ENCODE results near the gene ZNF736. TPM values are rescaled to one million over a fixed set of nuclear protein-coding genes. Genes with fewer than 3 reads are reported as not detected.
"Not testable (repeated sequence)": the region's sequence is repeated elsewhere in the genome, so short reads cannot be mapped to it uniquely, and the experiment has no call there.

ZNF736 gene
- total and polyA plus RNA-seq, 2 donors from 2014 or later = 3.9 to 24.5 TPM

- FAIRE-seq (no peak), DNase-seq (no peak)
- intact Hi-C loops (cut with DNase I) = no loop called here
- Histone ChIP-seq H3K9ac (ENCODE audit: low read length in 3 of 3) (no peak overlapping the region), H3K4me1 (ENCODE audit: control insufficient read depth in 2 of 3, insufficient read depth in 2 of 3, low read depth in 1 of 3, low read length in 3 of 3) (peaks cover 0 to 4% (median 0%) of the 10 kb centered on the region in 3 donors), H3K9me3 (ENCODE audit: control insufficient read depth in 2 of 3, insufficient read depth in 1 of 3, low read length in 3 of 3) (no peaks in the 10 kb centered on the region), H3K27me3 (ENCODE audit: control insufficient read depth, insufficient read depth, low read length) (no peaks in the 10 kb centered on the region), H3K4me3 (ENCODE audit: low read length in 3 of 3) (no peak overlapping the region), H3K27ac (ENCODE audit: low read depth in 2 of 2, low read length in 2 of 2) (no peak overlapping the region), H3K36me3 (ENCODE audit: control insufficient read depth in 2 of 3, insufficient read depth in 3 of 3, low read length in 3 of 3) (no peaks in the 10 kb centered on the region)
- TF ChIP-seq CTCF (IDR thresholded peaks at IDR 0.05; ENCODE audit: borderline replicate concordance, extremely low read depth, insufficient read depth) = no peak
Measured at GRCh38 chr7:64320547-64321513, 7.1 kb downstream of the ZNF736 start.

GRCh38 chr7:64324166-64324565, 10.4 kb downstream of the ZNF736 start:
- H3K27ac ChIP-seq (ENCODE audit: low read depth in 2 of 2, low read length in 2 of 2); FAIRE-seq; H3K4me1 ChIP-seq (ENCODE audit: control insufficient read depth in 2 of 3, insufficient read depth in 2 of 3, low read depth in 1 of 3, low read length in 3 of 3); H3K27me3 ChIP-seq (ENCODE audit: control insufficient read depth, insufficient read depth, low read length); H3K36me3 ChIP-seq (ENCODE audit: control insufficient read depth in 2 of 3, insufficient read depth in 3 of 3, low read length in 3 of 3); H3K9me3 ChIP-seq (ENCODE audit: control insufficient read depth in 2 of 3, insufficient read depth in 1 of 3, low read length in 3 of 3); H3K9ac ChIP-seq (ENCODE audit: low read length in 3 of 3); intact Hi-C loops (cut with DNase I): not testable (repeated sequence)
- peak overlapping the region in 1 of 3 donors; percentile 24 for H3K4me3 ChIP-seq (ENCODE audit: low read length in 3 of 3)
- DNase-seq = peak in 3 of 5 donors; percentile 20 to 29 (median 20)

GRCh38 chr7:64348713-64349210, 35.0 kb downstream of the ZNF736 start:
- DNase-seq; H3K27me3 ChIP-seq (ENCODE audit: control insufficient read depth, insufficient read depth, low read length); FAIRE-seq; H3K27ac ChIP-seq (ENCODE audit: low read depth in 2 of 2, low read length in 2 of 2); H3K36me3 ChIP-seq (ENCODE audit: control insufficient read depth in 2 of 3, insufficient read depth in 3 of 3, low read length in 3 of 3); H3K9ac ChIP-seq (ENCODE audit: low read length in 3 of 3); intact Hi-C loops (cut with DNase I); H3K4me1 ChIP-seq (ENCODE audit: control insufficient read depth in 2 of 3, insufficient read depth in 2 of 3, low read depth in 1 of 3, low read length in 3 of 3): not testable (repeated sequence)
- peak overlapping the region in 1 of 3 donors; percentile 38 for H3K4me3 ChIP-seq (ENCODE audit: low read length in 3 of 3)
- peaks cover 8 to 83% (median 63%) of the 10 kb centered on the region in 3 donors for H3K9me3 ChIP-seq (ENCODE audit: control insufficient read depth in 2 of 3, insufficient read depth in 1 of 3, low read length in 3 of 3)

GRCh38 chr7:64359543-64359942, 45.8 kb downstream of the ZNF736 start:
- Histone ChIP-seq H3K9me3 (ENCODE audit: control insufficient read depth in 2 of 3, insufficient read depth in 1 of 3, low read length in 3 of 3) (peaks cover 0 to 69% (median 20%) of the 10 kb centered on the region in 3 donors), H3K4me1 (ENCODE audit: control insufficient read depth in 2 of 3, insufficient read depth in 2 of 3, low read depth in 1 of 3, low read length in 3 of 3) (no peaks in the 10 kb centered on the region), H3K4me3 (ENCODE audit: low read length in 3 of 3) (no peak overlapping the region), H3K27me3 (ENCODE audit: control insufficient read depth, insufficient read depth, low read length) (no peaks in the 10 kb centered on the region), H3K36me3 (ENCODE audit: control insufficient read depth in 2 of 3, insufficient read depth in 3 of 3, low read length in 3 of 3) (no peaks in the 10 kb centered on the region), H3K27ac (ENCODE audit: low read depth in 2 of 2, low read length in 2 of 2) (no peak overlapping the region), H3K9ac (ENCODE audit: low read length in 3 of 3) (no peak overlapping the region)
- no peak for TF ChIP-seq CTCF (IDR thresholded peaks at IDR 0.05; ENCODE audit: borderline replicate concordance, extremely low read depth, insufficient read depth)
- no peak for FAIRE-seq
- intact Hi-C loops (cut with DNase I) = no loop called here
- DNase-seq = no peak
